ENCODE measurements around the gene CTNNA2.

The CTNNA2 gene

DNA sequence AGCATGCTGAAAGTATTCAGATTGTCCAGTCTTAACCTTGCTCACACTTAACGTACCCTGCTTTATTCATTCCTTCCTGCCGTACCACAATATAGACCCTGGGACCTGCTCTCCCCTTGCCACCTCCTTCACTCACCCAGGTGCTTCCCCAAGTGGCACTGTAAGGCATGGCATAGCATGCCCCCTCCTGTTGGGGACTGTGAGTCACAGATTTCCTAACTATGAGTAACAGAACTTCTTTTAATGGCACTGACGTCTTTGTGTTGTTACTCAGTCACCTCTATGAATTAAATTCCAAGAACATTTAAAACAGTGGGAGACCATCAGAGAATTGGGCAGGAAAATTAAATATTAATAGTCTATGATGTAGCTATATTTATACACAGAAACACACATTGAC lies 117.2 kb downstream of the CTNNA2 start:
- Histone ChIP-seq H3K27me3 (no peaks in the 10 kb centered on the region), H3K36me3 (no peaks in the 10 kb centered on the region), H3K9me3 (no peaks in the 10 kb centered on the region), H3K4me3 (ENCODE audit: low read depth, low read length) (no peak overlapping the region), H3K4me1 (no peaks in the 10 kb centered on the region)
- no peak for DNase-seq
- peak; percentile 14; the same call in 1 of the 2 replicates for TF ChIP-seq CTCF (IDR thresholded peaks at IDR 0.05; ENCODE audit: low read depth, low read length)

- H3K36me3 ChIP-seq: no peaks in the 10 kb centered on the region
- no peaks in the 10 kb centered on the region for H3K27me3 ChIP-seq
- no peak for TF ChIP-seq CTCF (IDR thresholded peaks at IDR 0.05; ENCODE audit: low read depth, low read length)
- H3K9me3 ChIP-seq: no peaks in the 10 kb centered on the region
- no peak overlapping the region for H3K4me3 ChIP-seq (ENCODE audit: low read depth, low read length)
- no peak for DNase-seq
- H3K4me1 ChIP-seq: no peaks in the 10 kb centered on the region
Measured at GRCh38 chr2:79630972-79631557, 118.2 kb downstream of the CTNNA2 start.

GRCh38 chr2:79638410-79638809 lies 125.6 kb downstream of the CTNNA2 start:
- Histone ChIP-seq H3K4me3 (ENCODE audit: low read depth, low read length) (no peak overlapping the region), H3K27me3 (no peaks in the 10 kb centered on the region), H3K36me3 (no peaks in the 10 kb centered on the region), H3K9me3 (no peaks in the 10 kb centered on the region), H3K4me1 (peaks cover 4% of the 10 kb centered on the region)
- DNase-seq: peak; percentile 8
- TF ChIP-seq CTCF (IDR thresholded peaks at IDR 0.05; ENCODE audit: low read depth, low read length): no peak

- H3K27me3 ChIP-seq: no peaks in the 10 kb centered on the region
- peak; percentile 68 for DNase-seq
- TF ChIP-seq CTCF (IDR thresholded peaks at IDR 0.05; ENCODE audit: low read depth, low read length): no peak
- H3K36me3 ChIP-seq: no peaks in the 10 kb centered on the region
- H3K9me3 ChIP-seq: no peaks in the 10 kb centered on the region
- peaks cover 4% of the 10 kb centered on the region for H3K4me1 ChIP-seq
- H3K4me3 ChIP-seq (ENCODE audit: low read depth, low read length): no peak overlapping the region
Measured at GRCh38 chr2:79638954-79639353, 126.1 kb downstream of the CTNNA2 start.

DNA sequence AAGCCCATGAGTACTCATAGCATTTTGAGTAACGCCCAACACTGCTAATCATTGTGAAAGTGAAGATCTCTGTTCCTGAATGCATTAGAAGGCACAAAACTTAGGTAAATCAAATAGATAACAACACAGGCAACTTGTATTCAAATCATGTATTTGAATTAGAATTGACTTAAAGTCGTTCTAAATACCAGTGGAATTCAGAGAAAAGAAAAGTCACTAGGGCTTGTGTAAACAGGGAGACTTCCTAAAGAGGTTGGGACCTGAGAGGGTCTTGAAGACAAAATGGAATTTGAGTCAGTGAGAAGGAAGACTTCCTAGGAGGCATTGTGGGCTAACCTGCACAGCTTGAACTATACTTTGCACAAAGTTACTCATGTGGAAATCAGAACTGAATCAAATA lies 127.2 kb downstream of the CTNNA2 start:
- Histone ChIP-seq H3K36me3 (no peaks in the 10 kb centered on the region), H3K9me3 (no peaks in the 10 kb centered on the region), H3K27me3 (no peaks in the 10 kb centered on the region), H3K4me3 (ENCODE audit: low read depth, low read length) (no peak overlapping the region), H3K4me1 (peaks cover 4% of the 10 kb centered on the region)
- no peak for TF ChIP-seq CTCF (IDR thresholded peaks at IDR 0.05; ENCODE audit: low read depth, low read length)
- DNase-seq: no peak

DNA sequence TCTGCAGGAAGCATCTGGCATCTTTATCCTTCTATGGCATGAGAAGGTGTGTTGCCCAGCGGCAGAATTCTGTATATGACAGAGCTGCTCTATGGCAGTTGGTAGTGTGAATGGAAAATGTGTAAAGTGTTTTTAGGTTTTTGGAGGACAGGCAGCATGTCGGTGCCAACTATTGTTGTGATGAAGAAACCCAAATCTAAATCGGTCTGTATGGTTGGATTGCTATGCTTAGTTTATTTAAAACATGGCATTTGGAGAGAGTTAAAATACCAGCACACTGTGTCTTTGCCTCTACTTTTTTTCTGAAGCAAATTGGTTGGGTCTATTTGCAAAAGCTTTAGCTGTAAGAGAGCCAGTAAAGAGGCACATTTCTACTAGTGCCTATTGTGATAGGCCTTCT lies 136.7 kb downstream of the CTNNA2 start:
- Histone ChIP-seq H3K4me3 (ENCODE audit: low read depth, low read length) (no peak overlapping the region), H3K4me1 (no peaks in the 10 kb centered on the region), H3K36me3 (no peaks in the 10 kb centered on the region; the same call in 1 of the 2 replicates), H3K27me3 (no peaks in the 10 kb centered on the region), H3K9me3 (no peaks in the 10 kb centered on the region)
- DNase-seq: no peak
- TF ChIP-seq CTCF (IDR thresholded peaks at IDR 0.05; ENCODE audit: low read depth, low read length): no peak

Data from BE2C (cell line).